Hepatocyte (in vitro differentiated cells): ENCODE data around the gene IVD. TPM values are rescaled to one million over a fixed set of nuclear protein-coding genes. Genes with fewer than 3 reads are reported as not detected.
"Not testable (repeated sequence)": the region's sequence is repeated elsewhere in the genome, so short reads cannot be mapped to it uniquely, and the experiment has no call there.

ENCODE experiments used
- DNase-seq: peaks from one replicate; pipeline ENCODE4 v3.0.0-alpha.2; 2016; ENCODE audit warnings: low spot score
- H2AFZ ChIP-seq: fragments of 200-600 bp; sonication (generic); 2 replicates; pipeline ENCODE4 v1.6.0; 2016; ENCODE audit warnings: antibody characterized with exemption, mild to moderate bottlenecking
- H3K27ac ChIP-seq: fragments of 200-600 bp; sonication (generic); 2 replicates; pipeline ENCODE4 v1.5.1; 2016; ENCODE audit warnings: mild to moderate bottlenecking
- H3K27me3 ChIP-seq: fragments of 200-600 bp; sonication (generic); 2 replicates; pipeline ENCODE4 v1.6.1; 2016
- H3K36me3 ChIP-seq: fragments of 200-600 bp; sonication (generic); replicated peaks from 2 replicates; pipeline ENCODE4 v1.5.1; 2016; ENCODE audit warnings: low read depth; ENCODE audit not compliant: insufficient read depth
- H3K4me1 ChIP-seq: fragments of 200-600 bp; sonication (generic); 2 replicates; pipeline ENCODE4 v1.5.1; 2016; ENCODE audit warnings: mild to moderate bottlenecking, moderate library complexity; ENCODE audit not compliant: insufficient read depth
- H3K4me2 ChIP-seq: fragments of 200-600 bp; sonication (generic); 2 replicates; pipeline ENCODE4 v1.6.0; 2016
- H3K4me3 ChIP-seq: fragments of 200-600 bp; sonication (generic); 2 replicates; pipeline ENCODE4 v1.5.1; 2016; ENCODE audit warnings: mild to moderate bottlenecking
- H3K79me2 ChIP-seq: fragments of 200-600 bp; sonication (generic); 2 replicates; pipeline ENCODE4 v1.6.0; 2017; ENCODE audit warnings: mild to moderate bottlenecking
- H3K9me2 ChIP-seq: fragments of 200-600 bp; sonication (generic); replicated peaks from 2 replicates; pipeline ENCODE4 v1.6.0; 2017; ENCODE audit warnings: mild to moderate bottlenecking; ENCODE audit not compliant: insufficient read depth
- H3K9me3 ChIP-seq: fragments of 200-600 bp; sonication (generic); 2 replicates; pipeline ENCODE4 v1.5.1; 2016; ENCODE audit warnings: low read depth, mild to moderate bottlenecking
- H4K20me1 ChIP-seq: fragments of 200-600 bp; sonication (generic); 2 replicates; pipeline ENCODE4 v1.6.0; 2016; ENCODE audit warnings: mild to moderate bottlenecking; ENCODE audit not compliant: insufficient read depth, poor library complexity, severe bottlenecking
- CTCF ChIP-seq: fragments of 200-600 bp; sonication (generic); IDR thresholded peaks from 2 replicates; pipeline ENCODE4 v1.5.1; 2016; ENCODE audit warnings: antibody characterized with exemption, mild to moderate bottlenecking; ENCODE audit not compliant: poor library complexity
- EZH2 ChIP-seq: fragments of 200-600 bp; sonication (generic); IDR thresholded peaks from 2 replicates; pipeline ENCODE4 v1.6.1; 2016; ENCODE audit warnings: antibody characterized with exemption, mild to moderate bottlenecking, borderline replicate concordance
- EZH2phosphoT487 ChIP-seq: fragments of 200-600 bp; sonication (generic); IDR thresholded peaks from one replicate; pipeline ENCODE4 v1.6.1; 2018; ENCODE audit warnings: antibody characterized with exemption, mild to moderate bottlenecking, low read depth, moderate library complexity; ENCODE audit not compliant: unreplicated experiment, severe bottlenecking
- WGBS: methylation state at CpG from one replicate; pipeline ENCODE4 v1.1.6; 2016; ENCODE audit warnings: low lambda C conversion rate; ENCODE audit errors: missing lambda C conversion rate; 5-methylcytosine and 5-hydroxymethylcytosine counted together
- polyA plus RNA-seq: library from polyadenylated mRNA; unstranded; fragments of >200 nt; fragmentation: Nextera tagmentation; extraction: Ambion mirVana; gene quantifications from 2 replicates; pipeline ENCODE4 v1.2.1, GENCODE V29; 2016
- total RNA-seq: library from RNA; depleted of rRNA; stranded (reverse); fragments of >200 nt; gene quantifications from 2 replicates; pipeline ENCODE4 v1.2.3, GENCODE V29; 2014

IVD gene
- total and polyA plus RNA-seq, 2 experiments from 2014 or later = 31.5 to 71.6 TPM

- TF ChIP-seq CTCF (no peak), EZH2phosphoT487 (no peak), EZH2 (no peak)
- no peak overlapping the region for H3K4me2 ChIP-seq
- H3K79me2 ChIP-seq = peaks cover 98% of the 10 kb centered on the region
- no peaks in the 10 kb centered on the region for H3K36me3 ChIP-seq
- no peak overlapping the region for H2AFZ ChIP-seq
- DNase-seq = no peak
- H3K27me3 ChIP-seq = no peaks in the 10 kb centered on the region
- no peaks in the 10 kb centered on the region for H3K9me3 ChIP-seq
- H3K4me1 ChIP-seq = peaks cover 37% of the 10 kb centered on the region
- WGBS = 61% methylated on average over 3 of the region's 3 CpGs
- H4K20me1 ChIP-seq = peaks cover 93% of the 10 kb centered on the region
- H3K9me2 ChIP-seq = no peaks in the 10 kb centered on the region
- no peak overlapping the region for H3K4me3 ChIP-seq
- peak overlapping the region; percentile 36 for H3K27ac ChIP-seq
Observed at GRCh38 chr15:40451527-40452158, 46.0 kb downstream of the IVD start.

GRCh38 chr15:40452296-40453090, 46.9 kb downstream of the IVD start:
- Histone ChIP-seq H3K27ac (no peak overlapping the region), H3K36me3 (no peaks in the 10 kb centered on the region), H3K4me2 (no peak overlapping the region), H3K4me1 (peaks cover 40% of the 10 kb centered on the region), H3K9me3 (no peaks in the 10 kb centered on the region), H2AFZ (no peak overlapping the region), H3K4me3 (no peak overlapping the region), H3K79me2 (peaks cover 98% of the 10 kb centered on the region), H4K20me1 (peaks cover 93% of the 10 kb centered on the region), H3K27me3 (no peaks in the 10 kb centered on the region), H3K9me2 (no peaks in the 10 kb centered on the region)
- 78% methylated on average over 11 of the region's 11 CpGs for WGBS
- TF ChIP-seq CTCF (no peak), EZH2phosphoT487 (no peak), EZH2 (no peak)
- no peak for DNase-seq

GRCh38 chr15:40453941-40454340, 48.3 kb downstream of the IVD start:
- not testable (repeated sequence) for H3K4me2 ChIP-seq, H2AFZ ChIP-seq, H3K9me2 ChIP-seq, H3K9me3 ChIP-seq, H3K4me3 ChIP-seq, H3K27me3 ChIP-seq, DNase-seq, H3K36me3 ChIP-seq
- 96% methylated on average over 3 of the region's 3 CpGs for WGBS
- Histone ChIP-seq H3K27ac (peak overlapping the region; percentile 69), H3K79me2 (peaks cover 94% of the 10 kb centered on the region), H4K20me1 (peaks cover 83% of the 10 kb centered on the region), H3K4me1 (peaks cover 40% of the 10 kb centered on the region)

GRCh38 chr15:40454904-40455391, 49.4 kb downstream of the IVD start:
- Histone ChIP-seq H3K9me3 (no peaks in the 10 kb centered on the region), H4K20me1 (peaks cover 81% of the 10 kb centered on the region), H3K9me2 (no peaks in the 10 kb centered on the region), H3K27me3 (no peaks in the 10 kb centered on the region), H3K79me2 (peaks cover 94% of the 10 kb centered on the region), H3K4me2 (peak overlapping the region; percentile 61), H3K4me1 (peaks cover 40% of the 10 kb centered on the region), H2AFZ (no peak overlapping the region), H3K4me3 (no peak overlapping the region), H3K27ac (peak overlapping the region; percentile 69), H3K36me3 (no peaks in the 10 kb centered on the region)
- peak; percentile 52 for DNase-seq
- TF ChIP-seq CTCF = no peak
- TF ChIP-seq EZH2 = no peak
- WGBS = 31% methylated on average over 9 of the region's 9 CpGs
